PC-9 (cell line): Measurements from ENCODE around the gene GRB14.

Experiments
- EZH2 ChIP-seq: fragments of 200-600 bp; sonication (generic); IDR thresholded peaks from 2 replicates; pipeline ENCODE4 v1.8.0; 2017; ENCODE audit warnings: antibody characterized with exemption, low read depth
- TF ChIP-seq, protein P1 (sequence below): fragments of 200-600 bp; sonication (generic); conservative IDR thresholded peaks from 2 replicates; pipeline ENCODE4 v1.6.1; 2017; ENCODE audit warnings: mixed run types, antibody characterized with exemption, mild to moderate bottlenecking, moderate library complexity

DNA sequence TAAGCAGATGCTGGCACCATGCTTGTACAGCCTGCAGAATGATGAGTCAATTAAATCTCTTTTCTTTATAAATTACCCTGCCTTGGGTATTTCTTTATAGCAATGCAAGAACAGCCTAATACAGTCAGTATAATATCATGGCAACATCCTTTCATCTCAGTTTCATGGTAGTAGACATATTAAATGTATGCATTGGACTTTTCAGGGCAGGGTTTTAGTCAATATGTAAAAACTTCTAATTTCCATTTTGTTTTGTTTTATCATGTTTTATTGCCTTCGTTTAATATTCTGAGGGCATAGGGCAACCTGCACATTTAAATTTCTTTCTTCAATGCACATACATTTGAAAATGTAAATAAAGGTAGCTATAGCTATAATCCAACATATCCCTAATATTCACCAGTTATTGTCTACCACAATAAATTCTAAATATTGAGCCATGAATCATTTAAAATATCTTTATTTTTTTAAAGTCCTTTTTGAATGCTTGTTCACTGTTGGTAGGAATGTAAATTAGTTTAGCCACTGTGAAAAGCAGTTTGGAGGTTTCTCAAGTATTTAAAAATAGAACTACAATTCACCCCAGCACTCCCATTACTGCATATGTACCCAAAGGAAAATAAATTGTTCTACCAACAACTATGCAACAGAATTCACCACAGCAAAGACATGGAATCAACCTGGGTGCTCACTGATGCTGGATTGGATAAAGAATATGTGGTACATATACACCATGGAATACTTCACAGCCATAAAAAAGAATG, 41.8 kb upstream of the GRB14 start:
- TF ChIP-seq, protein P1, sequence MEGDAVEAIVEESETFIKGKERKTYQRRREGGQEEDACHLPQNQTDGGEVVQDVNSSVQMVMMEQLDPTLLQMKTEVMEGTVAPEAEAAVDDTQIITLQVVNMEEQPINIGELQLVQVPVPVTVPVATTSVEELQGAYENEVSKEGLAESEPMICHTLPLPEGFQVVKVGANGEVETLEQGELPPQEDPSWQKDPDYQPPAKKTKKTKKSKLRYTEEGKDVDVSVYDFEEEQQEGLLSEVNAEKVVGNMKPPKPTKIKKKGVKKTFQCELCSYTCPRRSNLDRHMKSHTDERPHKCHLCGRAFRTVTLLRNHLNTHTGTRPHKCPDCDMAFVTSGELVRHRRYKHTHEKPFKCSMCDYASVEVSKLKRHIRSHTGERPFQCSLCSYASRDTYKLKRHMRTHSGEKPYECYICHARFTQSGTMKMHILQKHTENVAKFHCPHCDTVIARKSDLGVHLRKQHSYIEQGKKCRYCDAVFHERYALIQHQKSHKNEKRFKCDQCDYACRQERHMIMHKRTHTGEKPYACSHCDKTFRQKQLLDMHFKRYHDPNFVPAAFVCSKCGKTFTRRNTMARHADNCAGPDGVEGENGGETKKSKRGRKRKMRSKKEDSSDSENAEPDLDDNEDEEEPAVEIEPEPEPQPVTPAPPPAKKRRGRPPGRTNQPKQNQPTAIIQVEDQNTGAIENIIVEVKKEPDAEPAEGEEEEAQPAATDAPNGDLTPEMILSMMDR: no peak
- no peak for TF ChIP-seq EZH2
